ENCODE measurements around the gene TMA7B. TPM values are rescaled to one million over a fixed set of nuclear protein-coding genes. Genes with fewer than 3 reads are reported as not detected.

The TMA7B gene
- total and polyA plus RNA-seq, 4 donors = not detected

- H3K9me3 ChIP-seq (ENCODE audit: control insufficient read depth, insufficient read depth, low read length) = no peaks in the 10 kb centered on the region
- DNase-seq (ENCODE audit: low read depth in 4 of 6, low spot score in 6 of 6) = peak in 1 of 6 donors; percentile 71
- no peaks in the 10 kb centered on the region for H3K36me3 ChIP-seq (ENCODE audit: control insufficient read depth, insufficient read depth, low read length)
- 51% methylated on average over 8 of the region's 9 CpGs for WGBS (ENCODE audit: insufficient coverage)
- no peak overlapping the region for H3K27ac ChIP-seq (ENCODE audit: low read depth, low read length)
- H3K27me3 ChIP-seq (ENCODE audit: control insufficient read depth, insufficient read depth, low read length) = peaks cover 2% of the 10 kb centered on the region
- H3K4me1 ChIP-seq (ENCODE audit: control insufficient read depth, insufficient read depth, low read length) = no peaks in the 10 kb centered on the region
- no peak overlapping the region for H3K4me3 ChIP-seq (ENCODE audit: low read depth, low read length)
Observed at GRCh38 chr22:39940757-39941305, 19.4 kb upstream of the TMA7B start.

GRCh38 chr22:39941601-39942000 lies 18.6 kb upstream of the TMA7B start:
- H3K4me3 ChIP-seq (ENCODE audit: low read depth, low read length) = no peak overlapping the region
- DNase-seq (ENCODE audit: low read depth in 4 of 6, low spot score in 6 of 6) = no peak
- H3K9me3 ChIP-seq (ENCODE audit: control insufficient read depth, insufficient read depth, low read length) = no peaks in the 10 kb centered on the region
- H3K27me3 ChIP-seq (ENCODE audit: control insufficient read depth, insufficient read depth, low read length) = peaks cover 2% of the 10 kb centered on the region
- 90% methylated on average over 2 of the region's 2 CpGs for whole genome bisulfite sequencing (ENCODE audit: insufficient coverage)
- H3K27ac ChIP-seq (ENCODE audit: low read depth, low read length) = no peak overlapping the region
- no peaks in the 10 kb centered on the region for H3K36me3 ChIP-seq (ENCODE audit: control insufficient read depth, insufficient read depth, low read length)
- H3K4me1 ChIP-seq (ENCODE audit: control insufficient read depth, insufficient read depth, low read length) = peaks cover 1% of the 10 kb centered on the region

- no peak for DNase-seq (ENCODE audit: low read depth in 4 of 6, low spot score in 6 of 6)
- Histone ChIP-seq H3K27ac (ENCODE audit: low read depth, low read length) (no peak overlapping the region), H3K9me3 (ENCODE audit: control insufficient read depth, insufficient read depth, low read length) (no peaks in the 10 kb centered on the region), H3K36me3 (ENCODE audit: control insufficient read depth, insufficient read depth, low read length) (no peaks in the 10 kb centered on the region), H3K27me3 (ENCODE audit: control insufficient read depth, insufficient read depth, low read length) (no peaks in the 10 kb centered on the region), H3K4me3 (ENCODE audit: low read depth, low read length) (no peak overlapping the region), H3K4me1 (ENCODE audit: control insufficient read depth, insufficient read depth, low read length) (peaks cover 6% of the 10 kb centered on the region)
- 84% methylated on average over 3 of the region's 8 CpGs for WGBS (ENCODE audit: insufficient coverage)
Observed at GRCh38 chr22:39942439-39943230, 17.6 kb upstream of the TMA7B start.

GRCh38 chr22:39943337-39943736 lies 16.9 kb upstream of the TMA7B start:
- no peak overlapping the region for H3K27ac ChIP-seq (ENCODE audit: low read depth, low read length)
- 53% methylated on average over 3 of the region's 5 CpGs for WGBS (ENCODE audit: insufficient coverage)
- H3K27me3 ChIP-seq (ENCODE audit: control insufficient read depth, insufficient read depth, low read length) = no peaks in the 10 kb centered on the region
- peaks cover 6% of the 10 kb centered on the region for H3K4me1 ChIP-seq (ENCODE audit: control insufficient read depth, insufficient read depth, low read length)
- H3K36me3 ChIP-seq (ENCODE audit: control insufficient read depth, insufficient read depth, low read length) = no peaks in the 10 kb centered on the region
- no peak overlapping the region for H3K4me3 ChIP-seq (ENCODE audit: low read depth, low read length)
- H3K9me3 ChIP-seq (ENCODE audit: control insufficient read depth, insufficient read depth, low read length) = no peaks in the 10 kb centered on the region
- peak in 1 of 6 donors; percentile 60 for DNase-seq (ENCODE audit: low read depth in 4 of 6, low spot score in 6 of 6)

- H3K36me3 ChIP-seq (ENCODE audit: control insufficient read depth, insufficient read depth, low read length) = no peaks in the 10 kb centered on the region
- 97% methylated on average over 5 of the region's 11 CpGs for WGBS (ENCODE audit: insufficient coverage)
- no peak overlapping the region for H3K27ac ChIP-seq (ENCODE audit: low read depth, low read length)
- peaks cover 6% of the 10 kb centered on the region for H3K4me1 ChIP-seq (ENCODE audit: control insufficient read depth, insufficient read depth, low read length)
- no peaks in the 10 kb centered on the region for H3K27me3 ChIP-seq (ENCODE audit: control insufficient read depth, insufficient read depth, low read length)
- H3K4me3 ChIP-seq (ENCODE audit: low read depth, low read length) = no peak overlapping the region
- H3K9me3 ChIP-seq (ENCODE audit: control insufficient read depth, insufficient read depth, low read length) = no peaks in the 10 kb centered on the region
- DNase-seq (ENCODE audit: low read depth in 4 of 6, low spot score in 6 of 6) = no peak
Observed at GRCh38 chr22:39943953-39944872, 16.0 kb upstream of the TMA7B start.

GRCh38 chr22:39946126-39946502 lies 14.1 kb upstream of the TMA7B start:
- Histone ChIP-seq H3K4me1 (ENCODE audit: control insufficient read depth, insufficient read depth, low read length) (peaks cover 6% of the 10 kb centered on the region), H3K27ac (ENCODE audit: low read depth, low read length) (no peak overlapping the region), H3K9me3 (ENCODE audit: control insufficient read depth, insufficient read depth, low read length) (no peaks in the 10 kb centered on the region), H3K27me3 (ENCODE audit: control insufficient read depth, insufficient read depth, low read length) (no peaks in the 10 kb centered on the region), H3K4me3 (ENCODE audit: low read depth, low read length) (no peak overlapping the region), H3K36me3 (ENCODE audit: control insufficient read depth, insufficient read depth, low read length) (no peaks in the 10 kb centered on the region)
- peak in 1 of 6 donors; percentile 39 for DNase-seq (ENCODE audit: low read depth in 4 of 6, low spot score in 6 of 6)
- WGBS (ENCODE audit: insufficient coverage) = 100% methylated on average over 1 of the region's 4 CpGs

DNA sequence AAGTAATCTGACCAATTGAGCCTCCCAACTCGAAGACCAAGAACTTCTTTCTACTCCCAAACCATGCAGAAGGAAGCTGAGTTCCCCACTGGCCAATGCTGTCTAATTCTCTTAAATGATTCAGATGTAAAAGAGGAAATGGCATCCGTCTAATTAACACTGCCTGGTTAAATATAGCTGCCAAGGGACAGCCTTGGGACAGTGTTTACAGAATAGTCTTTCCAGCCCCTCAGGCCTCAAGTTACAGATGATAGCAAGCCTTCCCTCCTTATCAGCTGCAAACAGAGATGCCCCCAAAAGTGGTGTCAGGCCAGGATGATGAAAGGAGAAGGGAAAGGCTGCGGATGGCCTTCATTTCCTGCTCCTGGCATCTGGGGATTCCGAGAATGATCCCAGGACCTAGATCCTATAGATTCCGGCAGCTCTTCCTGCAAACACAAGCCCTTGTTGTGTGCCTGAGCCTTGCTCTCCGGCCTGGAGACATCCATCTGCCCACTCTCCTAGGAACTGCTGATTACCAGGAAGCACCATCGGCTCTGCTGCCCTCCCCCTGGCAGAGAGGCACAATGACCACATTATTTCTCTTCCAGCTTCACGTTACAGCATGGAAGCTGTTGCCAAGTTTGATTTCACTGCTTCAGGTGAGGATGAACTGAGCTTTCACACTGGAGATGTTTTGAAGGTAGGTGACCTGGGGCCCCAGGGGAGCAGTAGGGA lies 13.5 kb upstream of the TMA7B start:
- peak overlapping the region; percentile 37 for H3K27ac ChIP-seq (ENCODE audit: low read depth, low read length)
- no peaks in the 10 kb centered on the region for H3K9me3 ChIP-seq (ENCODE audit: control insufficient read depth, insufficient read depth, low read length)
- peak in 2 of 6 donors; percentile 47 to 60 for DNase-seq (ENCODE audit: low read depth in 4 of 6, low spot score in 6 of 6)
- no peaks in the 10 kb centered on the region for H3K27me3 ChIP-seq (ENCODE audit: control insufficient read depth, insufficient read depth, low read length)
- peaks cover 6% of the 10 kb centered on the region for H3K4me1 ChIP-seq (ENCODE audit: control insufficient read depth, insufficient read depth, low read length)
- no peak overlapping the region for H3K4me3 ChIP-seq (ENCODE audit: low read depth, low read length)
- 31% methylated on average over 5 of the region's 8 CpGs for WGBS (ENCODE audit: insufficient coverage)
- no peaks in the 10 kb centered on the region for H3K36me3 ChIP-seq (ENCODE audit: control insufficient read depth, insufficient read depth, low read length)

DNA sequence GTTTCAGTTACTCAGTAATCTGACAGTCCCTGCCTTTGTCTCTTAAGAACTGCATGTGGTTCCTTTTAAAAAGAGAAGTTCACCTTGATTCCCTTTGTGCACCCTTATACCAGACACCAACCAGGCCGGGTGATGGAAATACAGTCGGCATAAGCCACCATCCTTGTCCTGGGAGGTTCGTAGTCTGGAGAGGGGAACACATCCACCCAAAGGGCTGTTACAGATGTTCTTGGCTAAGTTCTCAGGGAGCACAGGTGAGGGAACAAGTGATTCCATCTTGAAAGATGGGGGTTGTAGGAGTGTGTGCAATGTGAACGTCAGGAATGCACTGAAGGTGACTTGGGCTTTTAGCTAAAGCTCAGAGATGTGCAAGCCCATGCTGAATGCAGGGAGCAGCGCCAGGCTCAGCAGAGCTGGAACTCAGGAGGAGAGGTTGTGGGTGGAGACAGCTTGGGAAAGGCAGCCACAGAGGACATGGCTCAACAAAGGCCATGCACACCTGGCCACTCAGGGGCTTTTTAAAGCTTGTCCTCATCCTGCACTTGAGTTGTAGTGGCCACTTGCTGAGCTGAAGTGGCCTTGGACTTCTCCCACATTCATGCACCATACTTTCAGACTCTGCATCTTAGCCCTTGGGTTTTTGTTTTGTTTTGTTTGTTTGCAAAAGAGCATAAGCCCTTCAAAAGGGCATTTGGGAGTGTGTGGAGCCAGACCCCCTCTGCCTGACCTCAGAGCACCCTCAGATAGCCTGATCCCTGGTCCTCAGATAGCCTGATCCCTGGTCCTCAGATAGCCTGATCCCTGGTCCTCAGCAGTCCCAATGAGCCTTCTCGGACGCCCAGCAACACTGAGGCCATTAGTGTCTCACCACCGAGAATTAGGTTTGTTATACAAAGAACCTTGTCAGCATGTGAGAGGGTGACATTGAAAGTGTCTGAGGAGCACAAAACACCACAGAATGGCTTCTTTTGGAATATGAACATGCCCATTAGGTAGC lies 12.7 kb upstream of the TMA7B start:
- no peak overlapping the region for H3K27ac ChIP-seq (ENCODE audit: low read depth, low read length)
- H3K4me1 ChIP-seq (ENCODE audit: control insufficient read depth, insufficient read depth, low read length) = peaks cover 6% of the 10 kb centered on the region
- no peaks in the 10 kb centered on the region for H3K36me3 ChIP-seq (ENCODE audit: control insufficient read depth, insufficient read depth, low read length)
- H3K9me3 ChIP-seq (ENCODE audit: control insufficient read depth, insufficient read depth, low read length) = no peaks in the 10 kb centered on the region
- 94% methylated on average over 6 of the region's 8 CpGs for WGBS (ENCODE audit: insufficient coverage)
- no peak overlapping the region for H3K4me3 ChIP-seq (ENCODE audit: low read depth, low read length)
- H3K27me3 ChIP-seq (ENCODE audit: control insufficient read depth, insufficient read depth, low read length) = no peaks in the 10 kb centered on the region
- DNase-seq (ENCODE audit: low read depth in 4 of 6, low spot score in 6 of 6) = no peak
